Iris pigment epithelial cell (primary cell): ENCODE results near the gene SEMA3C.
"Not testable (repeated sequence)": the region's sequence is repeated elsewhere in the genome, so short reads cannot be mapped to it uniquely, and the experiment has no call there.

Experiments
- DNase-seq: peaks from one replicate; pipeline ENCODE4 v3.0.0-alpha.2; 2011; ENCODE audit warnings: low read depth

Gene SEMA3C

GRCh38 chr7:80926955-80927354 lies 8.1 kb upstream of the SEMA3C start:
- DNase-seq = not testable (repeated sequence)

- DNase-seq = no peak
These were observed 5.2 kb upstream of the SEMA3C start for GRCh38 chr7:80924090-80924489.

- DNase-seq = no peak
These were observed 4.4 kb upstream of the SEMA3C start for GRCh38 chr7:80923211-80923612.

- DNase-seq = no peak
These were observed 3.6 kb upstream of the SEMA3C start for GRCh38 chr7:80922253-80923049.

GRCh38 chr7:80921130-80921529 lies 2.3 kb upstream of the SEMA3C start:
- peak; percentile 65 for DNase-seq

- peak; percentile 45 for DNase-seq
These were observed 452 bp downstream of the SEMA3C start for GRCh38 chr7:80918399-80918798.

- DNase-seq = peak; percentile 85
These were observed 1.8 kb downstream of the SEMA3C start for GRCh38 chr7:80916770-80917741.

GRCh38 chr7:80910228-80910627 lies 8.6 kb downstream of the SEMA3C start:
- no peak for DNase-seq

GRCh38 chr7:80908360-80908797 lies 10.5 kb downstream of the SEMA3C start:
- DNase-seq = no peak

- no peak for DNase-seq
These were observed 11.2 kb downstream of the SEMA3C start for GRCh38 chr7:80907612-80908011.

- DNase-seq = no peak
These were observed 11.7 kb downstream of the SEMA3C start for GRCh38 chr7:80907141-80907601.

GRCh38 chr7:80905334-80905733 lies 13.5 kb downstream of the SEMA3C start:
- no peak for DNase-seq

- no peak for DNase-seq
These were observed 16.0 kb downstream of the SEMA3C start for GRCh38 chr7:80902716-80903308.

- DNase-seq = no peak
These were observed 16.8 kb downstream of the SEMA3C start for GRCh38 chr7:80902019-80902418.

GRCh38 chr7:80900583-80901576 lies 18.0 kb downstream of the SEMA3C start:
- DNase-seq = peak; percentile 89

- no peak for DNase-seq
These were observed 21.8 kb downstream of the SEMA3C start for GRCh38 chr7:80896906-80897598.

GRCh38 chr7:80895056-80895455 lies 23.8 kb downstream of the SEMA3C start:
- DNase-seq = no peak

- DNase-seq = no peak
These were observed 27.6 kb downstream of the SEMA3C start for GRCh38 chr7:80891259-80891544.

- DNase-seq = no peak
These were observed 28.2 kb downstream of the SEMA3C start for GRCh38 chr7:80890426-80891258.

GRCh38 chr7:80889525-80889924 lies 29.3 kb downstream of the SEMA3C start:
- no peak for DNase-seq
